Activated CD8-positive, alpha-beta T cell treated with anti-CD3 and anti-CD28 coated beads for 36 hours (primary cell): ENCODE data around the gene FAF1. TPM values are rescaled to one million over a fixed set of nuclear protein-coding genes. Genes with fewer than 3 reads are reported as not detected.
"Not testable (repeated sequence)": the region's sequence is repeated elsewhere in the genome, so short reads cannot be mapped to it uniquely, and the experiment has no call there.

Source experiments
- ATAC-seq: fragments of 200-7000 bp; cut with Tn5 transposase; one replicate; pipeline ENCODE4 v1.10.0; 2021; ENCODE audit warnings: mild to moderate bottlenecking, moderate library complexity
- CTCF ChIA-PET: fragments of 350-600 bp; sonication (Branson Sonifier 250); formaldehyde crosslinking; loops from one replicate; lab custom pipeline; 2021; ENCODE audit warnings: antibody characterized with exemption; lab: Charles Lee
- POLR2A ChIA-PET: fragments of 350-600 bp; sonication (Branson Sonifier 250); formaldehyde crosslinking; loops from one replicate; lab custom pipeline; 2021; ENCODE audit warnings: antibody characterized with exemption; lab: Charles Lee
- DNase-seq: peaks from one replicate; pipeline ENCODE4 v3.0.0-alpha.2; 2020
- H3K27ac Mint-ChIP-seq: one replicate; pipeline ENCODE4 v1.8.0; 2021; ENCODE audit warnings: mild to moderate bottlenecking, mixed read lengths
- H3K27me3 Mint-ChIP-seq: one replicate; pipeline ENCODE4 v1.8.0; 2021; ENCODE audit warnings: mixed read lengths
- H3K36me3 Mint-ChIP-seq: one replicate; pipeline ENCODE4 v1.8.0; 2021; ENCODE audit warnings: low read depth, mixed read lengths
- H3K4me1 Mint-ChIP-seq: one replicate; pipeline ENCODE4 v1.8.0; 2021; ENCODE audit warnings: low read depth, mixed read lengths
- H3K4me3 Mint-ChIP-seq: one replicate; pipeline ENCODE4 v1.8.0; 2021; ENCODE audit warnings: mild to moderate bottlenecking, moderate library complexity, mixed read lengths
- H3K9me3 Mint-ChIP-seq: one replicate; pipeline ENCODE4 v1.8.0; 2021; ENCODE audit warnings: mixed read lengths
- CTCF ChIP-seq: fragments of 200-600 bp; IDR thresholded peaks from one replicate; pipeline ENCODE4 v1.8.0; 2022; ENCODE audit warnings: antibody characterized with exemption, mild to moderate bottlenecking
- intact Hi-C: fragments of 100-400 bp; cut with micrococcal nuclease; formaldehyde crosslinking; loops from one replicate; pipeline ENCODE4 v1.10.0; 2022
- total RNA-seq, 2 experiments: library from RNA; stranded (reverse); gene quantifications; one replicate each; pipeline ENCODE4 v1.2.3, GENCODE V29; 2021

The FAF1 gene
- total RNA-seq, 2 experiments from 2014 or later: 82.2 to 87.0 TPM

GRCh38 chr1:50949286-50949982 lies 10.6 kb downstream of the FAF1 start:
- no peak for DNase-seq
- Mint-ChIP-seq H3K4me3 (no peak overlapping the region), H3K27ac (no peak overlapping the region), H3K27me3 (no peaks in the 10 kb centered on the region), H3K36me3 (peaks cover 14% of the 10 kb centered on the region), H3K9me3 (no peaks in the 10 kb centered on the region), H3K4me1 (peaks cover 44% of the 10 kb centered on the region)
- ATAC-seq: no peak
- TF ChIP-seq CTCF: no peak
- ChIA-PET POLR2A (no interaction called here), CTCF (no interaction called here)
- intact Hi-C loops: loop anchor here (10.0 kb wide), 1 partner anchor 175 kb away; no protein-coding TSS in a partner anchor

- Mint-ChIP-seq H3K4me1 (peaks cover 39% of the 10 kb centered on the region), H3K4me3 (no peak overlapping the region), H3K27me3 (no peaks in the 10 kb centered on the region), H3K36me3 (peaks cover 3% of the 10 kb centered on the region), H3K9me3 (no peaks in the 10 kb centered on the region), H3K27ac (no peak overlapping the region)
- TF ChIP-seq CTCF: no peak
- no peak for ATAC-seq
- ChIA-PET POLR2A (no interaction called here), CTCF (interaction anchor here (0.6 kb wide), 1 partner anchor 29 kb away, joined by 3 read pairs; no protein-coding TSS in a partner anchor)
- intact Hi-C loops: loop anchor here (10.0 kb wide), 1 partner anchor 168 kb away; no protein-coding TSS in a partner anchor
- DNase-seq: no peak
Measured at GRCh38 chr1:50942334-50942733, 17.7 kb downstream of the FAF1 start.

GRCh38 chr1:50940291-50940690 lies 19.8 kb downstream of the FAF1 start:
- no peaks in the 10 kb centered on the region for H3K9me3 Mint-ChIP-seq
- no peak for ATAC-seq
- no peak overlapping the region for H3K27ac Mint-ChIP-seq
- peaks cover 37% of the 10 kb centered on the region for H3K4me1 Mint-ChIP-seq
- no peaks in the 10 kb centered on the region for H3K27me3 Mint-ChIP-seq
- intact Hi-C loops: loop anchor here (10.0 kb wide), 1 partner anchor 165 kb away; no protein-coding TSS in a partner anchor
- H3K36me3 Mint-ChIP-seq: no peaks in the 10 kb centered on the region
- no peak overlapping the region for H3K4me3 Mint-ChIP-seq
- POLR2A ChIA-PET: no interaction called here
- DNase-seq: no peak
- CTCF ChIA-PET: interaction anchor here (0.9 to 1.6 kb wide), 2 partner anchors 11 to 249 kb away, joined by 3 to 6 read pairs; no protein-coding TSS in a partner anchor
- no peak for TF ChIP-seq CTCF

GRCh38 chr1:50936321-50936720 lies 23.7 kb downstream of the FAF1 start:
- H3K4me3 Mint-ChIP-seq: no peak overlapping the region
- DNase-seq (no peak), ATAC-seq (no peak)
- no peak for TF ChIP-seq CTCF
- ChIA-PET CTCF (interaction anchor here (0.6 to 1.9 kb wide), 5 partner anchors 9 to 256 kb away, joined by 3 to 6 read pairs (median 3); no protein-coding TSS in a partner anchor), POLR2A (interaction anchor here (0.6 to 1.2 kb wide), 2 partner anchors 32 to 34 kb away, joined by 3 to 4 read pairs; partner anchors contain the start of gene CDKN2C)
- no peaks in the 10 kb centered on the region for H3K27me3 Mint-ChIP-seq
- H3K4me1 Mint-ChIP-seq: peaks cover 35% of the 10 kb centered on the region
- no peak overlapping the region for H3K27ac Mint-ChIP-seq
- intact Hi-C loops: no loop called here
- H3K36me3 Mint-ChIP-seq: peaks cover 6% of the 10 kb centered on the region
- H3K9me3 Mint-ChIP-seq: no peaks in the 10 kb centered on the region

- ChIA-PET CTCF (interaction anchor here (1.3 to 1.9 kb wide), 3 partner anchors 10 to 257 kb away, joined by 3 to 6 read pairs (median 3); no protein-coding TSS in a partner anchor), POLR2A (interaction anchor here (0.6 to 1.2 kb wide), 2 partner anchors 34 to 1762 kb away, joined by 3 read pairs; no protein-coding TSS in a partner anchor)
- H3K4me3 Mint-ChIP-seq, H3K9me3 Mint-ChIP-seq, ATAC-seq, intact Hi-C loops, DNase-seq, H3K27ac Mint-ChIP-seq, H3K36me3 Mint-ChIP-seq, H3K27me3 Mint-ChIP-seq: not testable (repeated sequence)
- peaks cover 40% of the 10 kb centered on the region for H3K4me1 Mint-ChIP-seq
Measured at GRCh38 chr1:50935276-50935675, 24.8 kb downstream of the FAF1 start.
